HepG2 (cell line): ENCODE data around the gene TM9SF2. TPM values are rescaled to one million over a fixed set of nuclear protein-coding genes. Genes with fewer than 3 reads are reported as not detected.
A peak's percentile ranks its signal among the peaks of the same experiment; 100 is the strongest.

Experiments
- ATF4 ChIP-seq, 2 experiments: fragments of 450-650 bp in 1 of 2; sonication (generic) in 1 of 2; formaldehyde crosslinking; IDR thresholded peaks; 2 replicates each; pipeline versions ENCODE4 v1.5.0 to v1.8.0; 2020 to 2022; ENCODE audit warnings: mild to moderate bottlenecking in 1 of 2, missing genetic modification reagents in 1 of 2
- E2F5 ChIP-seq: sonication (generic); formaldehyde crosslinking; conservative IDR thresholded peaks from 2 replicates; pipeline ENCODE4 v1.4.0; 2020; ENCODE audit warnings: missing genetic modification reagents
- ETS1 ChIP-seq: sonication (generic); formaldehyde crosslinking; IDR thresholded peaks from 2 replicates; pipeline ENCODE4 v1.4.0; 2020; ENCODE audit warnings: missing genetic modification reagents
- ETV5 ChIP-seq: IDR thresholded peaks from 2 replicates; pipeline ENCODE4 v1.6.1; 2018; ENCODE audit warnings: missing biosample characterization, missing genetic modification reagents, inconsistent platforms, borderline replicate concordance
- GATA4 ChIP-seq: sonication (generic); IDR thresholded peaks from 2 replicates; pipeline ENCODE4 v1.6.1; 2016; ENCODE audit warnings: antibody characterized with exemption, low read depth, borderline replicate concordance
- GPN1 ChIP-seq: sonication (generic); formaldehyde crosslinking; IDR thresholded peaks from 2 replicates; pipeline ENCODE4 v1.5.1; 2020; ENCODE audit warnings: missing genetic modification reagents, borderline replicate concordance
- ISX ChIP-seq: sonication (generic); formaldehyde crosslinking; conservative IDR thresholded peaks from 2 replicates; pipeline ENCODE4 v1.5.0; 2020; ENCODE audit warnings: missing genetic modification reagents
- KDM1A ChIP-seq: IDR thresholded peaks from 2 replicates; pipeline ENCODE4 v1.6.1; 2016; ENCODE audit warnings: missing compliant biosample characterization
- MIXL1 ChIP-seq: IDR thresholded peaks from 2 replicates; pipeline ENCODE4 v1.6.1; 2016
- PBX3 ChIP-seq: sonication (generic); formaldehyde crosslinking; IDR thresholded peaks from 2 replicates; pipeline ENCODE4 v1.8.1; 2023; ENCODE audit warnings: missing genetic modification reagents, inconsistent platforms, borderline replicate concordance
- PCBP2 ChIP-seq: fragments of 200-400 bp; formaldehyde crosslinking; optimal IDR thresholded peaks from 2 replicates; pipeline ENCODE3; 2018; ENCODE audit warnings: low read length, low read depth; ENCODE audit not compliant: poor library complexity, severe bottlenecking
- RNF219 ChIP-seq: sonication (generic); formaldehyde crosslinking; IDR thresholded peaks from 2 replicates; pipeline ENCODE4 v1.5.0; 2020; ENCODE audit warnings: mild to moderate bottlenecking, missing genetic modification reagents
- RORA ChIP-seq: sonication (generic); formaldehyde crosslinking; IDR thresholded peaks from 2 replicates; pipeline ENCODE4 v1.5.0; 2020; ENCODE audit warnings: mild to moderate bottlenecking, missing genetic modification reagents, moderate library complexity
- XBP1 ChIP-seq: sonication (generic); formaldehyde crosslinking; IDR thresholded peaks from 2 replicates; pipeline ENCODE4 v1.5.0; 2020; ENCODE audit warnings: missing genetic modification reagents
- ZNF12 ChIP-seq: sonication (generic); formaldehyde crosslinking; IDR thresholded peaks from 2 replicates; pipeline ENCODE4 v1.5.0; 2020; ENCODE audit warnings: missing genetic modification reagents
- ZNF160 ChIP-seq: sonication (generic); formaldehyde crosslinking; IDR thresholded peaks from 2 replicates; pipeline ENCODE4 v1.8.0; 2022; ENCODE audit warnings: mild to moderate bottlenecking, inconsistent platforms, missing genetic modification reagents
- ZNF383 ChIP-seq: sonication (generic); formaldehyde crosslinking; IDR thresholded peaks from 2 replicates; pipeline ENCODE4 v1.4.0; 2020; ENCODE audit warnings: missing genetic modification reagents, mild to moderate bottlenecking, borderline replicate concordance
- ZNF652 ChIP-seq: IDR thresholded peaks from 2 replicates; pipeline ENCODE4 v1.6.1; 2016; ENCODE audit warnings: low read depth, borderline replicate concordance
- ZNF703 ChIP-seq: sonication (generic); formaldehyde crosslinking; IDR thresholded peaks from 2 replicates; pipeline ENCODE4 v1.5.1; 2020; ENCODE audit warnings: missing genetic modification reagents, mild to moderate bottlenecking, moderate library complexity, borderline replicate concordance
- polyA plus RNA-seq, 8 experiments: library from polyadenylated mRNA; depleted of rRNA in 3 of 8; stranded (reverse) in 7 of 8; unstranded in 1 of 8; fragments of >200 nt; fragmentation: Illumina TruSeq in 4 of 8; extraction: Trizol in 4 of 8; gene quantifications; 2 replicates each; pipeline versions ENCODE4 v1.2.1 to v1.2.3, GENCODE V29; 2011 to 2016; ENCODE audit warnings: low read depth in 4 of 8, missing spikeins in 1 of 8, mixed read lengths in 1 of 8; ENCODE audit not compliant: insufficient read depth in 1 of 8
- total RNA-seq, 5 experiments: library from RNA; depleted of rRNA; stranded (reverse); fragments of >200 nt; fragmentation: Illumina TruSeq; extraction: Trizol; gene quantifications; 2 replicates each; pipeline ENCODE4 v1.2.3, GENCODE V29; 2016; ENCODE audit warnings: low read depth in 1 of 5
- TF ChIP-seq, protein P1 (sequence below): sonication (generic); formaldehyde crosslinking; IDR thresholded peaks from 2 replicates; pipeline ENCODE4 v1.5.0; 2020; ENCODE audit warnings: mild to moderate bottlenecking, missing genetic modification reagents

The TM9SF2 gene
- total and polyA plus RNA-seq, 2 of the 13 experiments (the other 11 are each of a cell fraction or from before 2014, with no cell fraction given): 94.1 to 123 TPM

DNA sequence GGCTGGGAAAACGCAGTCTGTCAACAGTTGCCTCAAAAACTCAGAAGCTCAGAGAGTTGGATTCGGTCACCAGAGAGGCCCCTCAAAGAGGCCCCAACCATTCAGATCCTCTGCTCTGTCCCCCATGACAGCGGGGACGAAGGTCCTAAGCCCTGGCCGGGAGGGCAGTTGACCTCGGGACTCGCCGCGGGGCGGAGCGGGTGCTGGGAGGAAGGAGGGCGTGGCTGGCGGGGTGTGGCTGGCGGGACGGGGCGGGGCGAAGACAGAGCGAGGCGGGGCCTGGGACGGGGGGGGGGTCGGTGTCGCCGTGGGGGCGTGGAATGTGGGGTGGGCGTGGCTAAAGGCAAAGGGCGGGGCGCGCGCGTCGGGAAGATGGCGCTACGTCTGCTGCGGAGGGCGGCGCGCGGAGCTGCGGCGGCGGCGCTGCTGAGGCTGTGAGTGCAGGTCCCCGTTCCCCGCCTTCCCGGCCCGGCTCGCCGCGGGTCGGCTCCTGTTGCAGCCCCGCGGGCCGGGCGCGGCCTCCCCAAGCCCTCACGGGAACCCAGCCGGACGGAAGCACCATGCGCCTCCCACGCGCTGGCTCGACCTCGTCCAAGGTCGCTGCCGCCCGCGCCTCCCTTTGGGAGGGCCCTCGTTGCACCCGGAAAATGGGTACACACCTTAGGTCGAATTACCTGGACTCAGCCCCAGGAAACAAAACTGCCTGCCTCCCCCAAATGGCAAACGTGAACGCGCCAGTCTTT is 105.2 kb downstream of the TM9SF2 start, which contains the start of gene CLYBL (continued):
- TF ChIP-seq MIXL1 (peak; percentile 34; the same call in 1 of the 2 replicates), ZNF160 (CRISPR knock-in tag) (peak; percentile 77; the same call in 1 of the 2 replicates), KDM1A (CRISPR knock-in tag) (peak; percentile 86), RNF219 (CRISPR knock-in tag) (no peak), GPN1 (CRISPR knock-in tag) (0 out of 2 replicates have a peak, but pooled peaks have one; percentile 52), ZNF652 (CRISPR knock-in tag) (no peak), E2F5 (CRISPR knock-in tag) (no peak), ATF4 (CRISPR knock-in tag; IDR thresholded peaks at IDR 0.05) (no peak; a peak in 1 of 4 replicates), ZNF383 (CRISPR knock-in tag) (no peak), ZNF703 (CRISPR knock-in tag) (peak; percentile 19; the same call in 1 of the 2 replicates), RORA (CRISPR knock-in tag) (no peak), PCBP2 (no peak), ZNF12 (CRISPR knock-in tag) (no peak), GATA4 (0 out of 2 replicates have a peak, but pooled peaks have one; percentile 8), ISX (CRISPR knock-in tag) (no peak), XBP1 (CRISPR knock-in tag) (no peak), ETV5 (CRISPR knock-in tag) (peak; percentile 43; the same call in 1 of the 2 replicates), ETS1 (CRISPR knock-in tag) (0 out of 2 replicates have a peak, but pooled peaks have one; percentile 35), PBX3 (no peak)
- TF ChIP-seq, protein P1, sequence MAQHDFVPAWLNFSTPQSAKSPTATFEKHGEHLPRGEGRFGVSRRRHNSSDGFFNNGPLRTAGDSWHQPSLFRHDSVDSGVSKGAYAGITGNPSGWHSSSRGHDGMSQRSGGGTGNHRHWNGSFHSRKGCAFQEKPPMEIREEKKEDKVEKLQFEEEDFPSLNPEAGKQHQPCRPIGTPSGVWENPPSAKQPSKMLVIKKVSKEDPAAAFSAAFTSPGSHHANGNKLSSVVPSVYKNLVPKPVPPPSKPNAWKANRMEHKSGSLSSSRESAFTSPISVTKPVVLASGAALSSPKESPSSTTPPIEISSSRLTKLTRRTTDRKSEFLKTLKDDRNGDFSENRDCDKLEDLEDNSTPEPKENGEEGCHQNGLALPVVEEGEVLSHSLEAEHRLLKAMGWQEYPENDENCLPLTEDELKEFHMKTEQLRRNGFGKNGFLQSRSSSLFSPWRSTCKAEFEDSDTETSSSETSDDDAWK (CRISPR knock-in tag): no peak
